GM12878 (cell line): Measurements from ENCODE around the gene FRYL. TPM values are rescaled to one million over a fixed set of nuclear protein-coding genes. Genes with fewer than 3 reads are reported as not detected.

Source experiments
- ATAC-seq: fragments of 200-7000 bp; cut with Tn5 transposase; 3 replicates; pipeline ENCODE4 v1.9.1; 2020; ENCODE audit warnings: mild to moderate bottlenecking, moderate library complexity
- BruUV-seq: library from RNA; stranded (reverse); fragments of 400-500 nt; replicated peaks from 2 replicates; lab custom pipeline; 2021; lab: Mats Ljungman, UMichigan
- CTCF ChIA-PET: fragments of 300-600 bp; sonication (Branson Sonifier 250); formaldehyde crosslinking; extraction: SDS; loops from one replicate; lab custom pipeline; 2021; ENCODE audit warnings: inconsistent platforms; lab: Yijun Ruan, JAX
- POLR2A ChIA-PET: fragments of 350-600 bp; formaldehyde crosslinking; extraction: SDS; loops from one replicate; lab custom pipeline; 2021; ENCODE audit warnings: inconsistent platforms; lab: Charles Lee
- RAD21 ChIA-PET: fragments of 300-600 bp; sonication (Branson Sonifier 250); formaldehyde crosslinking; loops from one replicate; lab custom pipeline; 2023; ENCODE audit warnings: antibody characterized with exemption; ENCODE audit not compliant: unreplicated experiment; lab: Charles Lee
- SMC1A ChIA-PET: fragments of 300-600 bp; sonication (Branson Sonifier 250); formaldehyde crosslinking; loops from one replicate; lab custom pipeline; 2023; ENCODE audit not compliant: unreplicated experiment, uncharacterized antibody; lab: Charles Lee
- DNase-seq: peaks from one replicate; pipeline ENCODE4 v3.0.0-alpha.2; 2011; ENCODE audit warnings: low read depth, low spot score
- FAIRE-seq: peaks from 3 replicates; lab custom pipeline; 2011; peaks lifted over from hg19 to GRCh38; lab: Jason Lieb, UNC
- H2AFZ ChIP-seq: 2 replicates; pipeline ENCODE4 v1.6.0; 2011; ENCODE audit warnings: low read depth, low read length, control low read depth; ENCODE audit not compliant: control insufficient read depth
- H3K27ac ChIP-seq: 2 replicates; pipeline ENCODE4 v1.5.1; 2011; ENCODE audit warnings: control low read depth; ENCODE audit not compliant: control insufficient read depth, insufficient read depth
- H3K27me3 ChIP-seq, 2 experiments: replicated peaks in 1 of 2; 2 replicates each; pipeline versions ENCODE4 v1.6.0 to v1.6.1; 2011; ENCODE audit warnings: low read length in 1 of 2; ENCODE audit not compliant: control insufficient read depth in 2 of 2, insufficient read depth in 2 of 2
- H3K36me3 ChIP-seq, 2 experiments: 2 replicates each; pipeline ENCODE4 v1.5.1; 2011; ENCODE audit warnings: low read length in 1 of 2; ENCODE audit not compliant: control insufficient read depth in 2 of 2, insufficient read depth in 2 of 2
- H3K4me1 ChIP-seq: 2 replicates; pipeline ENCODE4 v1.6.1; 2011; ENCODE audit warnings: mild to moderate bottlenecking, low read length, moderate library complexity, mixed read lengths; ENCODE audit not compliant: control insufficient read depth, insufficient read depth
- H3K4me2 ChIP-seq: 2 replicates; pipeline ENCODE4 v1.6.0; 2011; ENCODE audit warnings: control low read depth; ENCODE audit not compliant: control insufficient read depth, insufficient read depth
- H3K4me3 ChIP-seq: fragments of 200-600 bp; sonication (generic); 2 replicates; pipeline ENCODE4 v1.5.1; 2016
- H3K79me2 ChIP-seq: 2 replicates; pipeline ENCODE4 v1.6.0; 2011; ENCODE audit warnings: low read length; ENCODE audit not compliant: control insufficient read depth, insufficient read depth
- H3K9ac ChIP-seq: 2 replicates; pipeline ENCODE4 v1.8.0; 2011; ENCODE audit warnings: low read length, control low read depth, mixed read lengths; ENCODE audit not compliant: control insufficient read depth, insufficient read depth
- H3K9me3 ChIP-seq: replicated peaks from 3 replicates; pipeline ENCODE4 v1.5.1; 2011; ENCODE audit warnings: mild to moderate bottlenecking, low read length; ENCODE audit not compliant: control insufficient read depth, insufficient read depth
- H4K20me1 ChIP-seq: 2 replicates; pipeline ENCODE4 v1.6.0; 2011; ENCODE audit not compliant: control insufficient read depth, insufficient read depth
- BRCA1 ChIP-seq: IDR thresholded peaks from 2 replicates; pipeline ENCODE4 v1.6.1; 2011; ENCODE audit warnings: low read depth, low read length, improper control_type of control experiment
- CBX3 ChIP-seq: fragments of 200-600 bp; sonication (generic); IDR thresholded peaks from 2 replicates; pipeline ENCODE4 v1.6.1; 2016; ENCODE audit warnings: low read depth, borderline replicate concordance
- CBX5 ChIP-seq: sonication (generic); IDR thresholded peaks from 2 replicates; pipeline ENCODE4 v1.6.1; 2016; ENCODE audit warnings: low read depth, moderate library complexity, mild to moderate bottlenecking, inconsistent platforms
- CUX1 ChIP-seq: IDR thresholded peaks from 2 replicates; pipeline ENCODE4 v1.6.1; 2012; ENCODE audit warnings: improper control_type of control experiment, low read depth, low read length; ENCODE audit not compliant: insufficient replicate concordance
- HDAC6 ChIP-seq: fragments of 200-600 bp; sonication (generic); IDR thresholded peaks from one replicate; pipeline ENCODE4 v1.8.0; 2017; ENCODE audit warnings: antibody characterized with exemption; ENCODE audit not compliant: unreplicated experiment
- HDGF ChIP-seq: fragments of 450-650 bp; IDR thresholded peaks from 2 replicates; pipeline ENCODE4 v1.6.1; 2016; ENCODE audit warnings: antibody characterized with exemption
- MTA3 ChIP-seq: IDR thresholded peaks from 2 replicates; pipeline ENCODE4 v1.6.1; 2012; ENCODE audit warnings: low read length, inconsistent platforms, borderline replicate concordance
- MXI1 ChIP-seq: fragments of 150-350 bp; IDR thresholded peaks from 2 replicates; pipeline ENCODE4 v1.6.1; 2011; ENCODE audit warnings: low read depth, mild to moderate bottlenecking, inconsistent platforms, low read length, improper control_type of control experiment
- NKRF ChIP-seq: fragments of 450-650 bp; conservative IDR thresholded peaks from 2 replicates; pipeline ENCODE4 v1.6.1; 2017; ENCODE audit warnings: mild to moderate bottlenecking, moderate library complexity
- RELA ChIP-seq: fragments of 450-650 bp; IDR thresholded peaks from 2 replicates; pipeline ENCODE4 v1.8.0; 2014; ENCODE audit warnings: borderline replicate concordance; ENCODE audit not compliant: partially characterized antibody
- SIN3A ChIP-seq: IDR thresholded peaks from 2 replicates; pipeline ENCODE4 v1.6.1; 2012; ENCODE audit warnings: low read depth, low read length, improper control_type of control experiment
- ZNF217 ChIP-seq: fragments of 450-650 bp; IDR thresholded peaks from 2 replicates; pipeline ENCODE4 v1.6.1; 2017; ENCODE audit warnings: antibody characterized with exemption, mild to moderate bottlenecking
- WGBS: methylation state at CpG from one replicate; pipeline ENCODE4 v1.1.6; 2016; ENCODE audit warnings: low lambda C conversion rate; ENCODE audit not compliant: insufficient replicate concordance, insufficient coverage; ENCODE audit errors: missing lambda C conversion rate; 5-methylcytosine and 5-hydroxymethylcytosine counted together
- in situ Hi-C: fragments of 300-500 bp; cut with MboI; formaldehyde crosslinking; loops from 9 replicates; pipeline ENCODE4 v1.14.3; 2018; ENCODE audit warnings: mixed read lengths
- intact Hi-C: fragments of 100-400 bp; cut with micrococcal nuclease; formaldehyde crosslinking; loops from one replicate; pipeline ENCODE4 v1.14.2; 2022; ENCODE audit not compliant: unreplicated experiment
- polyA plus RNA-seq, 11 experiments: library from polyadenylated mRNA; depleted of rRNA in 4 of 11; unstranded in 6 of 11; stranded (reverse) in 5 of 11; fragments of >200 nt; fragmentation: Nextera tagmentation in 4 of 11; fragmentation: Illumina TruSeq in 1 of 11; extraction: Ambion mirVana in 4 of 11; extraction: Trizol in 1 of 11; gene quantifications; 1 replicate in 1 of 11; 2 replicates in 10 of 11; pipeline versions ENCODE4 v1.2.1 to v1.2.3, GENCODE V29; 2011 to 2016; ENCODE audit warnings: inconsistent platforms in 2 of 11, missing spikeins in 2 of 11, low read depth in 1 of 11
- total RNA-seq, 4 experiments: library from RNA; depleted of rRNA in 3 of 4; stranded (reverse); fragments of >200 nt in 3 of 4; fragmentation: Illumina TruSeq in 1 of 4; extraction: Trizol in 1 of 4; gene quantifications; 2 replicates each; pipeline versions ENCODE4 v1.2.1 to v1.2.3, GENCODE V29; 2013 to 2021

FRYL gene
- total and polyA plus RNA-seq, 10 of the 15 experiments (the other 5 are each of a cell fraction or from before 2014, with no cell fraction given) = 10.3 to 50.6 (median 28.7) TPM

GRCh38 chr4:48493452-48494100 is 286.5 kb downstream of the FRYL start:
- no peak for FAIRE-seq
- intact Hi-C loops = no loop called here
- 80% methylated on average over 4 of the region's 4 CpGs for WGBS

More at GRCh38 chr4:48493452-48494100, 286.5 kb downstream of the FRYL start:
- no peak overlapping the region for H2AFZ ChIP-seq
- H3K27ac ChIP-seq = no peak overlapping the region
- ChIA-PET SMC1A (interaction anchor here (1.3 kb wide), 1 partner anchor 39 kb away, joined by 3 read pairs; no protein-coding TSS in a partner anchor), RAD21 (no interaction called here), POLR2A (no interaction called here), CTCF (interaction anchor here (1.0 kb wide), 1 partner anchor 53 kb away, joined by 3 read pairs; no protein-coding TSS in a partner anchor)
- no peaks in the 10 kb centered on the region; the same call in 1 of the 2 replicates for H4K20me1 ChIP-seq
- BruUV-seq = no TSS peak
- no peaks in the 10 kb centered on the region for H3K79me2 ChIP-seq
- TF ChIP-seq RELA (no peak), CBX3 (no peak), ZNF217 (no peak), BRCA1 (no peak), NKRF (no peak), CBX5 (no peak), MTA3 (no peak), SIN3A (no peak), HDAC6 (no peak), HDGF (no peak), MXI1 (no peak), CUX1 (no peak)
- peaks cover 6 to 19% of the 10 kb centered on the region in 2 experiments for H3K27me3 ChIP-seq
- in situ Hi-C loops = no loop called here
- no peaks in the 10 kb centered on the region; the same call in 2 of the 3 replicates for H3K9me3 ChIP-seq
- no peak overlapping the region for H3K4me3 ChIP-seq
- peaks cover 0 to 3% of the 10 kb centered on the region in 2 experiments; a peak in 1 of 4 replicates for H3K36me3 ChIP-seq
- H3K4me1 ChIP-seq = 0 out of 2 replicates have a peak, but pooled peaks cover 4% of the 10 kb centered on the region
- DNase-seq = no peak
- no peak for ATAC-seq
- H3K4me2 ChIP-seq = no peak overlapping the region
- no peak overlapping the region for H3K9ac ChIP-seq
